Measurements from ENCODE around the gene IL17RB. TPM values are rescaled to one million over a fixed set of nuclear protein-coding genes. Genes with fewer than 3 reads are reported as not detected.

IL17RB gene
- total RNA-seq, 2 experiments from 2014 or later, result 0.31 to 0.32 TPM

GRCh38 chr3:53890726-53891475 is 44.5 kb downstream of the IL17RB start:
- H3K27ac Mint-ChIP-seq, result peak overlapping the region; percentile 98
- H3K27me3 Mint-ChIP-seq (ENCODE audit: low read depth), result peaks cover 14% of the 10 kb centered on the region
- H3K4me1 Mint-ChIP-seq (ENCODE audit: low read depth), result peaks cover 52% of the 10 kb centered on the region
- H3K4me3 Mint-ChIP-seq, result peak overlapping the region; percentile 90
- no peaks in the 10 kb centered on the region for H3K9me3 Mint-ChIP-seq (ENCODE audit: insufficient read depth)
- POLR2A ChIA-PET, result interaction anchor here (0.7 to 3.6 kb wide), 6 partner anchors 10 to 543 kb away, joined by 3 to 37 read pairs (median 4); partner anchors contain the start of genes ACTR8 and DCP1A
- ATAC-seq, result peak; percentile 44
- CTCF ChIA-PET, result interaction anchor here (0.7 to 2.3 kb wide), 4 partner anchors 8 to 181 kb away, joined by 3 to 13 read pairs (median 4); no protein-coding TSS in a partner anchor
- peaks cover 32% of the 10 kb centered on the region for H3K36me3 Mint-ChIP-seq (ENCODE audit: low read depth)
- peak; percentile 68 for DNase-seq

- Mint-ChIP-seq H3K4me1 (ENCODE audit: low read depth) (peaks cover 51% of the 10 kb centered on the region), H3K9me3 (ENCODE audit: insufficient read depth) (no peaks in the 10 kb centered on the region), H3K36me3 (ENCODE audit: low read depth) (peaks cover 28% of the 10 kb centered on the region), H3K27me3 (ENCODE audit: low read depth) (peaks cover 14% of the 10 kb centered on the region), H3K27ac (peak within 1 kb of the TSS; percentile 98), H3K4me3 (peak within 1 kb of the TSS; percentile 90)
- ATAC-seq, result peak; percentile 96
- ChIA-PET CTCF (interaction anchor here (1.4 to 2.3 kb wide), 2 partner anchors 11 to 14 kb away, joined by 4 to 13 read pairs; no protein-coding TSS in a partner anchor), POLR2A (interaction anchor here (0.7 to 3.6 kb wide), 7 partner anchors 8 to 544 kb away, joined by 3 to 37 read pairs (median 4); partner anchors contain the start of genes ACTR8 and DCP1A)
- DNase-seq, result peak; percentile 99
These were observed 45.3 kb downstream of the IL17RB start, which contains the start of gene SELENOK for GRCh38 chr3:53891497-53892285. Gene SELENOK (minus strand): TSS chr3:53891859.

GRCh38 chr3:53892286-53892637 is 45.9 kb downstream of the IL17RB start:
- Mint-ChIP-seq H3K27me3 (ENCODE audit: low read depth) (peaks cover 17% of the 10 kb centered on the region), H3K36me3 (ENCODE audit: low read depth) (peaks cover 24% of the 10 kb centered on the region), H3K9me3 (ENCODE audit: insufficient read depth) (no peaks in the 10 kb centered on the region), H3K4me3 (peak overlapping the region; percentile 90), H3K27ac (peak overlapping the region; percentile 98), H3K4me1 (ENCODE audit: low read depth) (peaks cover 46% of the 10 kb centered on the region)
- ChIA-PET CTCF (interaction anchor here (2.3 kb wide), 1 partner anchor 12 kb away, joined by 13 read pairs; no protein-coding TSS in a partner anchor), POLR2A (interaction anchor here (0.8 to 3.6 kb wide), 5 partner anchors 9 to 996 kb away, joined by 3 to 37 read pairs (median 4); partner anchors contain the start of genes ACTR8 and DCP1A)
- ATAC-seq, result no peak
- no peak for DNase-seq

- DNase-seq (no peak), ATAC-seq (no peak)
- no peaks in the 10 kb centered on the region for H3K36me3 Mint-ChIP-seq (ENCODE audit: low read depth)
- no peak overlapping the region for H3K27ac Mint-ChIP-seq
- ChIA-PET POLR2A (no interaction called here), CTCF (no interaction called here)
- H3K4me1 Mint-ChIP-seq (ENCODE audit: low read depth), result no peaks in the 10 kb centered on the region
- H3K27me3 Mint-ChIP-seq (ENCODE audit: low read depth), result peaks cover 25% of the 10 kb centered on the region
- H3K9me3 Mint-ChIP-seq (ENCODE audit: insufficient read depth), result no peaks in the 10 kb centered on the region
- no peak overlapping the region for H3K4me3 Mint-ChIP-seq
These were observed 53.4 kb downstream of the IL17RB start for GRCh38 chr3:53899750-53900149.

- no peak overlapping the region for H3K4me3 Mint-ChIP-seq
- POLR2A ChIA-PET, result interaction anchor here (0.6 kb wide), 1 partner anchor 9 kb away, joined by 4 read pairs; the partner anchor contains the start of gene SELENOK
- no peak for ATAC-seq
- H3K27ac Mint-ChIP-seq, result no peak overlapping the region
- no peaks in the 10 kb centered on the region for H3K36me3 Mint-ChIP-seq (ENCODE audit: low read depth)
- CTCF ChIA-PET, result interaction anchor here (1.5 kb wide), 1 partner anchor 38 kb away, joined by 3 read pairs; no protein-coding TSS in a partner anchor
- no peaks in the 10 kb centered on the region for H3K4me1 Mint-ChIP-seq (ENCODE audit: low read depth)
- H3K9me3 Mint-ChIP-seq (ENCODE audit: insufficient read depth), result no peaks in the 10 kb centered on the region
- DNase-seq, result no peak
- peaks cover 26% of the 10 kb centered on the region for H3K27me3 Mint-ChIP-seq (ENCODE audit: low read depth)
These were observed 54.4 kb downstream of the IL17RB start for GRCh38 chr3:53900666-53901331.

GRCh38 chr3:53902067-53902466 is 55.7 kb downstream of the IL17RB start:
- H3K4me3 Mint-ChIP-seq, result no peak overlapping the region
- CTCF ChIA-PET, result no interaction called here
- no peak for DNase-seq
- POLR2A ChIA-PET, result no interaction called here
- no peaks in the 10 kb centered on the region for H3K9me3 Mint-ChIP-seq (ENCODE audit: insufficient read depth)
- no peaks in the 10 kb centered on the region for H3K36me3 Mint-ChIP-seq (ENCODE audit: low read depth)
- H3K4me1 Mint-ChIP-seq (ENCODE audit: low read depth), result no peaks in the 10 kb centered on the region
- no peak overlapping the region for H3K27ac Mint-ChIP-seq
- peaks cover 36% of the 10 kb centered on the region for H3K27me3 Mint-ChIP-seq (ENCODE audit: low read depth)
- no peak for ATAC-seq

GRCh38 chr3:53902711-53903110 is 56.3 kb downstream of the IL17RB start:
- no peak overlapping the region for H3K27ac Mint-ChIP-seq
- no peaks in the 10 kb centered on the region for H3K36me3 Mint-ChIP-seq (ENCODE audit: low read depth)
- H3K4me3 Mint-ChIP-seq, result no peak overlapping the region
- DNase-seq (no peak), ATAC-seq (no peak)
- H3K27me3 Mint-ChIP-seq (ENCODE audit: low read depth), result peaks cover 30% of the 10 kb centered on the region
- POLR2A ChIA-PET, result no interaction called here
- H3K4me1 Mint-ChIP-seq (ENCODE audit: low read depth), result no peaks in the 10 kb centered on the region
- CTCF ChIA-PET, result no interaction called here
- no peaks in the 10 kb centered on the region for H3K9me3 Mint-ChIP-seq (ENCODE audit: insufficient read depth)

GRCh38 chr3:53913401-53913800 is 67.0 kb downstream of the IL17RB start:
- POLR2A ChIA-PET, result no interaction called here
- H3K36me3 Mint-ChIP-seq (ENCODE audit: low read depth), result no peaks in the 10 kb centered on the region
- H3K27me3 Mint-ChIP-seq (ENCODE audit: low read depth), result peaks cover 21% of the 10 kb centered on the region
- no peak overlapping the region for H3K27ac Mint-ChIP-seq
- no peak overlapping the region for H3K4me3 Mint-ChIP-seq
- CTCF ChIA-PET, result no interaction called here
- no peak for ATAC-seq
- H3K4me1 Mint-ChIP-seq (ENCODE audit: low read depth), result no peaks in the 10 kb centered on the region
- DNase-seq, result no peak
- no peaks in the 10 kb centered on the region for H3K9me3 Mint-ChIP-seq (ENCODE audit: insufficient read depth)

Other genes with a start within 250 kb of the IL17RB start
- gene CHDH, start 149 bp upstream of the IL17RB start, total RNA-seq, result under 1 TPM; 0.05 to 0.21 TPM
- gene ACTR8, start 35.6 kb downstream of the IL17RB start, total RNA-seq, result 10 to 100 TPM; 29.2 to 37.1 TPM
- 10 to 100 TPM; 46.3 to 48.5 TPM for gene SELENOK, start 45.3 kb downstream of the IL17RB start, total RNA-seq